ENCODE results near the gene PCDHB11. TPM values are rescaled to one million over a fixed set of nuclear protein-coding genes. Genes with fewer than 3 reads are reported as not detected.

The PCDHB11 gene
- total RNA-seq, 1 experiment from 2014 or later: 0.61 TPM

DNA sequence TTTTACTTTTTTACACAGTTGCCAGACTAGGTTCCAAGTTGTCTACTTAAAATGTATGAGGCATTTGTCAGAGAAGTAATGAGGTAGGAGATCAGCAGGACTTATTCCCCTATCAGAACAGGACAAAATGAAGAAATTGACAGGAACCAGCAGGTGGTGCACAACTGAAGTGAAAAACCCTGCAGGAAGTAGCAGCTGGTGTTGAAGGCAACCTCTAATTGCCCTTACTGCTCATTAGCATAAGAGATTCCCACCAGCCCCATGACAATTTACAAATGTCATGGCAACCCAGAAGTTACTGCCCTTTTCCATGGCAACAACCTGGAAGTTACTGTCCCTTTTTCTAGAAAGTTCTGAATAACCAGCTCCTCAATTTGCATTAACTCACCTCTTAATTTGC is 51.1 kb downstream of the PCDHB11 start:
- Mint-ChIP-seq H3K27ac (no peak overlapping the region), H3K4me3 (no peak overlapping the region), H3K4me1 (peaks cover 35% of the 10 kb centered on the region), H3K9me3 (peaks cover 66% of the 10 kb centered on the region), H3K27me3 (ENCODE audit: low read depth) (no peaks in the 10 kb centered on the region), H3K36me3 (peaks cover 73% of the 10 kb centered on the region)
- DNase-seq (ENCODE audit: low spot score) (no peak), ATAC-seq (peak; percentile 51; the same call in 1 of the 2 replicates)
- TF ChIP-seq, protein P1, sequence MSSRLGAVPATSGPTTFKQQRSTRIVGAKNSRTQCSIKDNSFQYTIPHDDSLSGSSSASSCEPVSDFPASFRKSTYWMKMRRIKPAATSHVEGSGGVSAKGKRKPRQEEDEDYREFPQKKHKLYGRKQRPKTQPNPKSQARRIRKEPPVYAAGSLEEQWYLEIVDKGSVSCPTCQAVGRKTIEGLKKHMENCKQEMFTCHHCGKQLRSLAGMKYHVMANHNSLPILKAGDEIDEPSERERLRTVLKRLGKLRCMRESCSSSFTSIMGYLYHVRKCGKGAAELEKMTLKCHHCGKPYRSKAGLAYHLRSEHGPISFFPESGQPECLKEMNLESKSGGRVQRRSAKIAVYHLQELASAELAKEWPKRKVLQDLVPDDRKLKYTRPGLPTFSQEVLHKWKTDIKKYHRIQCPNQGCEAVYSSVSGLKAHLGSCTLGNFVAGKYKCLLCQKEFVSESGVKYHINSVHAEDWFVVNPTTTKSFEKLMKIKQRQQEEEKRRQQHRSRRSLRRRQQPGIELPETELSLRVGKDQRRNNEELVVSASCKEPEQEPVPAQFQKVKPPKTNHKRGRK (CRISPR knock-in tag; IDR thresholded peaks at IDR 0.05; ENCODE audit: borderline replicate concordance): no peak
- TF ChIP-seq RORB (CRISPR knock-in tag; IDR thresholded peaks at IDR 0.05) (no peak), CBFB (CRISPR knock-in tag; IDR thresholded peaks at IDR 0.05; ENCODE audit: low read depth) (no peak), ELF4 (CRISPR knock-in tag; IDR thresholded peaks at IDR 0.05; ENCODE audit: low read depth) (no peak)
- TF ChIP-seq, protein P2, sequence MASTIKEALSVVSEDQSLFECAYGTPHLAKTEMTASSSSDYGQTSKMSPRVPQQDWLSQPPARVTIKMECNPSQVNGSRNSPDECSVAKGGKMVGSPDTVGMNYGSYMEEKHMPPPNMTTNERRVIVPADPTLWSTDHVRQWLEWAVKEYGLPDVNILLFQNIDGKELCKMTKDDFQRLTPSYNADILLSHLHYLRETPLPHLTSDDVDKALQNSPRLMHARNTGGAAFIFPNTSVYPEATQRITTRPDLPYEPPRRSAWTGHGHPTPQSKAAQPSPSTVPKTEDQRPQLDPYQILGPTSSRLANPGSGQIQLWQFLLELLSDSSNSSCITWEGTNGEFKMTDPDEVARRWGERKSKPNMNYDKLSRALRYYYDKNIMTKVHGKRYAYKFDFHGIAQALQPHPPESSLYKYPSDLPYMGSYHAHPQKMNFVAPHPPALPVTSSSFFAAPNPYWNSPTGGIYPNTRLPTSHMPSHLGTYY (CRISPR knock-in tag; IDR thresholded peaks at IDR 0.05): no peak
- TF ChIP-seq, protein P3, sequence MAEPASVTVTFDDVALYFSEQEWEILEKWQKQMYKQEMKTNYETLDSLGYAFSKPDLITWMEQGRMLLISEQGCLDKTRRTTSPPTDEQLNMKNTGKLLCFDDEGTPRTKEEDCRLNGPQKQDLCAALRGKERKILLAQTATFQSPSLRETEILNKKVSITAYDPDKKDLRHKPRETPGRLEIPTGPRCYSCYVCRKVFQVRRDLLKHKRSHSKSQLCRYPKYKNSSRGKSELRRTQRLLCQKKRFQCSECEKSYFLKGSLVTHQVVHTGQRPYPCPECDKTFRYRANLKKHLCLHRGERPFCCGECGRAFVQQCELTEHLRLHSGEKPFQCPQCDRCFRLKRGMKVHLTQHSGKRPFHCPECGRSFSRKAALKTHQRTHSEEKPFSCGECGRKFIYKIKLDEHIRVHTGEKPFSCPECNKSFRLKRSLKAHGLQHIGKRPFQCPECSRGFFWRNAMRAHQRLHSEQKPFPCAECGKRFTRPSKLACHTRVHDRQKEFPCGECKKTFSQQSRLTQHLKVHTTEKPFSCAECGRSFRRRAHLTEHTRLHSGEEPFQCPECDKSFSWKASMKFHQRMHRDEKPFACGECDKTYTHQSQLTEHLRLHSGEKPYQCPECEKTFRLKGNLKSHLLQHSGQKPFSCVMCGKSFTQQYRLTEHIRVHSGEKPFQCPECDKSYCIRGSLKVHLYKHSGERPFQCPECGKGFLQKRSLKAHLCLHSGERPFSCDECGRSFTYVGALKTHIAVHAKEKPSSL (CRISPR knock-in tag; conservative IDR thresholded peaks at IDR 0.05): no peak
- TF ChIP-seq, protein P4, sequence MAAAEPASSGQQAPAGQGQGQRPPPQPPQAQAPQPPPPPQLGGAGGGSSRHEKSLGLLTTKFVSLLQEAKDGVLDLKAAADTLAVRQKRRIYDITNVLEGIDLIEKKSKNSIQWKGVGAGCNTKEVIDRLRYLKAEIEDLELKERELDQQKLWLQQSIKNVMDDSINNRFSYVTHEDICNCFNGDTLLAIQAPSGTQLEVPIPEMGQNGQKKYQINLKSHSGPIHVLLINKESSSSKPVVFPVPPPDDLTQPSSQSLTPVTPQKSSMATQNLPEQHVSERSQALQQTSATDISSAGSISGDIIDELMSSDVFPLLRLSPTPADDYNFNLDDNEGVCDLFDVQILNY (CRISPR knock-in tag; IDR thresholded peaks at IDR 0.05): no peak
- TF ChIP-seq, protein P5, sequence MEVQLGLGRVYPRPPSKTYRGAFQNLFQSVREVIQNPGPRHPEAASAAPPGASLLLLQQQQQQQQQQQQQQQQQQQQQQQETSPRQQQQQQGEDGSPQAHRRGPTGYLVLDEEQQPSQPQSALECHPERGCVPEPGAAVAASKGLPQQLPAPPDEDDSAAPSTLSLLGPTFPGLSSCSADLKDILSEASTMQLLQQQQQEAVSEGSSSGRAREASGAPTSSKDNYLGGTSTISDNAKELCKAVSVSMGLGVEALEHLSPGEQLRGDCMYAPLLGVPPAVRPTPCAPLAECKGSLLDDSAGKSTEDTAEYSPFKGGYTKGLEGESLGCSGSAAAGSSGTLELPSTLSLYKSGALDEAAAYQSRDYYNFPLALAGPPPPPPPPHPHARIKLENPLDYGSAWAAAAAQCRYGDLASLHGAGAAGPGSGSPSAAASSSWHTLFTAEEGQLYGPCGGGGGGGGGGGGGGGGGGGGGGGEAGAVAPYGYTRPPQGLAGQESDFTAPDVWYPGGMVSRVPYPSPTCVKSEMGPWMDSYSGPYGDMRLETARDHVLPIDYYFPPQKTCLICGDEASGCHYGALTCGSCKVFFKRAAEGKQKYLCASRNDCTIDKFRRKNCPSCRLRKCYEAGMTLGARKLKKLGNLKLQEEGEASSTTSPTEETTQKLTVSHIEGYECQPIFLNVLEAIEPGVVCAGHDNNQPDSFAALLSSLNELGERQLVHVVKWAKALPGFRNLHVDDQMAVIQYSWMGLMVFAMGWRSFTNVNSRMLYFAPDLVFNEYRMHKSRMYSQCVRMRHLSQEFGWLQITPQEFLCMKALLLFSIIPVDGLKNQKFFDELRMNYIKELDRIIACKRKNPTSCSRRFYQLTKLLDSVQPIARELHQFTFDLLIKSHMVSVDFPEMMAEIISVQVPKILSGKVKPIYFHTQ (CRISPR knock-in tag; IDR thresholded peaks at IDR 0.05): no peak
- TF ChIP-seq, protein P6, sequence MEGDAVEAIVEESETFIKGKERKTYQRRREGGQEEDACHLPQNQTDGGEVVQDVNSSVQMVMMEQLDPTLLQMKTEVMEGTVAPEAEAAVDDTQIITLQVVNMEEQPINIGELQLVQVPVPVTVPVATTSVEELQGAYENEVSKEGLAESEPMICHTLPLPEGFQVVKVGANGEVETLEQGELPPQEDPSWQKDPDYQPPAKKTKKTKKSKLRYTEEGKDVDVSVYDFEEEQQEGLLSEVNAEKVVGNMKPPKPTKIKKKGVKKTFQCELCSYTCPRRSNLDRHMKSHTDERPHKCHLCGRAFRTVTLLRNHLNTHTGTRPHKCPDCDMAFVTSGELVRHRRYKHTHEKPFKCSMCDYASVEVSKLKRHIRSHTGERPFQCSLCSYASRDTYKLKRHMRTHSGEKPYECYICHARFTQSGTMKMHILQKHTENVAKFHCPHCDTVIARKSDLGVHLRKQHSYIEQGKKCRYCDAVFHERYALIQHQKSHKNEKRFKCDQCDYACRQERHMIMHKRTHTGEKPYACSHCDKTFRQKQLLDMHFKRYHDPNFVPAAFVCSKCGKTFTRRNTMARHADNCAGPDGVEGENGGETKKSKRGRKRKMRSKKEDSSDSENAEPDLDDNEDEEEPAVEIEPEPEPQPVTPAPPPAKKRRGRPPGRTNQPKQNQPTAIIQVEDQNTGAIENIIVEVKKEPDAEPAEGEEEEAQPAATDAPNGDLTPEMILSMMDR (IDR thresholded peaks at IDR 0.05): no peak
- TF ChIP-seq, protein P7, sequence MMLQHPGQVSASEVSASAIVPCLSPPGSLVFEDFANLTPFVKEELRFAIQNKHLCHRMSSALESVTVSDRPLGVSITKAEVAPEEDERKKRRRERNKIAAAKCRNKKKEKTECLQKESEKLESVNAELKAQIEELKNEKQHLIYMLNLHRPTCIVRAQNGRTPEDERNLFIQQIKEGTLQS (CRISPR knock-in tag; conservative IDR thresholded peaks at IDR 0.05): no peak
- TF ChIP-seq, protein P8, sequence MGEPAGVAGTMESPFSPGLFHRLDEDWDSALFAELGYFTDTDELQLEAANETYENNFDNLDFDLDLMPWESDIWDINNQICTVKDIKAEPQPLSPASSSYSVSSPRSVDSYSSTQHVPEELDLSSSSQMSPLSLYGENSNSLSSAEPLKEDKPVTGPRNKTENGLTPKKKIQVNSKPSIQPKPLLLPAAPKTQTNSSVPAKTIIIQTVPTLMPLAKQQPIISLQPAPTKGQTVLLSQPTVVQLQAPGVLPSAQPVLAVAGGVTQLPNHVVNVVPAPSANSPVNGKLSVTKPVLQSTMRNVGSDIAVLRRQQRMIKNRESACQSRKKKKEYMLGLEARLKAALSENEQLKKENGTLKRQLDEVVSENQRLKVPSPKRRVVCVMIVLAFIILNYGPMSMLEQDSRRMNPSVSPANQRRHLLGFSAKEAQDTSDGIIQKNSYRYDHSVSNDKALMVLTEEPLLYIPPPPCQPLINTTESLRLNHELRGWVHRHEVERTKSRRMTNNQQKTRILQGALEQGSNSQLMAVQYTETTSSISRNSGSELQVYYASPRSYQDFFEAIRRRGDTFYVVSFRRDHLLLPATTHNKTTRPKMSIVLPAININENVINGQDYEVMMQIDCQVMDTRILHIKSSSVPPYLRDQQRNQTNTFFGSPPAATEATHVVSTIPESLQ (CRISPR knock-in tag; IDR thresholded peaks at IDR 0.05): no peak
- TF ChIP-seq, protein P9, sequence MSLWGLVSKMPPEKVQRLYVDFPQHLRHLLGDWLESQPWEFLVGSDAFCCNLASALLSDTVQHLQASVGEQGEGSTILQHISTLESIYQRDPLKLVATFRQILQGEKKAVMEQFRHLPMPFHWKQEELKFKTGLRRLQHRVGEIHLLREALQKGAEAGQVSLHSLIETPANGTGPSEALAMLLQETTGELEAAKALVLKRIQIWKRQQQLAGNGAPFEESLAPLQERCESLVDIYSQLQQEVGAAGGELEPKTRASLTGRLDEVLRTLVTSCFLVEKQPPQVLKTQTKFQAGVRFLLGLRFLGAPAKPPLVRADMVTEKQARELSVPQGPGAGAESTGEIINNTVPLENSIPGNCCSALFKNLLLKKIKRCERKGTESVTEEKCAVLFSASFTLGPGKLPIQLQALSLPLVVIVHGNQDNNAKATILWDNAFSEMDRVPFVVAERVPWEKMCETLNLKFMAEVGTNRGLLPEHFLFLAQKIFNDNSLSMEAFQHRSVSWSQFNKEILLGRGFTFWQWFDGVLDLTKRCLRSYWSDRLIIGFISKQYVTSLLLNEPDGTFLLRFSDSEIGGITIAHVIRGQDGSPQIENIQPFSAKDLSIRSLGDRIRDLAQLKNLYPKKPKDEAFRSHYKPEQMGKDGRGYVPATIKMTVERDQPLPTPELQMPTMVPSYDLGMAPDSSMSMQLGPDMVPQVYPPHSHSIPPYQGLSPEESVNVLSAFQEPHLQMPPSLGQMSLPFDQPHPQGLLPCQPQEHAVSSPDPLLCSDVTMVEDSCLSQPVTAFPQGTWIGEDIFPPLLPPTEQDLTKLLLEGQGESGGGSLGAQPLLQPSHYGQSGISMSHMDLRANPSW (CRISPR knock-in tag; conservative IDR thresholded peaks at IDR 0.05; ENCODE audit: low read depth): no peak
- TF ChIP-seq, protein P10, sequence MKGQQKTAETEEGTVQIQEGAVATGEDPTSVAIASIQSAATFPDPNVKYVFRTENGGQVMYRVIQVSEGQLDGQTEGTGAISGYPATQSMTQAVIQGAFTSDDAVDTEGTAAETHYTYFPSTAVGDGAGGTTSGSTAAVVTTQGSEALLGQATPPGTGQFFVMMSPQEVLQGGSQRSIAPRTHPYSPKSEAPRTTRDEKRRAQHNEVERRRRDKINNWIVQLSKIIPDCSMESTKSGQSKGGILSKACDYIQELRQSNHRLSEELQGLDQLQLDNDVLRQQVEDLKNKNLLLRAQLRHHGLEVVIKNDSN (CRISPR knock-in tag; IDR thresholded peaks at IDR 0.05): no peak
- ChIA-PET POLR2A (no interaction called here), CTCF (interaction anchor here (0.6 to 1.8 kb wide), 7 partner anchors 22 to 314 kb away, joined by 3 to 7 read pairs (median 4); partner anchors contain the start of genes PCDHB14, PCDHB9, PCDHGA2 and PCDHGB1)
